Muscle of back (tissue), 11 donors: Measurements from ENCODE around the gene GRIK2. TPM values are rescaled to one million over a fixed set of nuclear protein-coding genes. Genes with fewer than 3 reads are reported as not detected.

ENCODE experiments used
- DNase-seq, 3 donors: peaks; one replicate each; pipeline versions ENCODE4 v3.0.0 to v3.0.0-alpha.2; 2013
- polyA plus RNA-seq, 10 donors: library from polyadenylated mRNA; unstranded; fragments of 120-200 nt; gene quantifications; one replicate each; pipeline ENCODE4 v1.2.1, GENCODE V29; 2013; ENCODE audit not compliant: insufficient read length in 10 of 10

Gene GRIK2
- polyA plus RNA-seq, 10 donors = 1.0 to 3.7 (median 1.6) TPM

- no peak for DNase-seq
Observed at GRCh38 chr6:101400326-101401135, 7.0 kb downstream of the GRIK2 start.

DNA sequence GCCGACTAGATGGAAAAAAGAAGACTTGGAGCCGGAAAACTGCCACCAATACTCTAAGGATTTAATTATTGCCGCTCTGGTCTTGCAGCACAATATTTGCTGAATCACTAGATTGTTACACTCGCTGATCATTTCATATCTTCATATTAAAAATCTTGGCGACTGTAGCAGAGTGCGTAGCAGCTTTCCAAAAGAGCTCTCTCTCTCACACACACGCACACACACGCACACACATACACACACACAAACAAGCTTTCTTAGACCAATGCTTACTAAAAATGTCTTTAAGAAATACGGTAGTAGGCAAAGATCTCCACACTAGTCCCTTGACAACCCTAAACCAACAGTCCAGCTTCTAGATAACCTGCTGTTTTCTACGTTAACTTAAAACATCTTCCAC, 7.7 kb downstream of the GRIK2 start:
- DNase-seq = no peak

GRCh38 chr6:101401792-101402621, 8.5 kb downstream of the GRIK2 start:
- DNase-seq = peak in 1 of 3 donors; percentile 2

DNA sequence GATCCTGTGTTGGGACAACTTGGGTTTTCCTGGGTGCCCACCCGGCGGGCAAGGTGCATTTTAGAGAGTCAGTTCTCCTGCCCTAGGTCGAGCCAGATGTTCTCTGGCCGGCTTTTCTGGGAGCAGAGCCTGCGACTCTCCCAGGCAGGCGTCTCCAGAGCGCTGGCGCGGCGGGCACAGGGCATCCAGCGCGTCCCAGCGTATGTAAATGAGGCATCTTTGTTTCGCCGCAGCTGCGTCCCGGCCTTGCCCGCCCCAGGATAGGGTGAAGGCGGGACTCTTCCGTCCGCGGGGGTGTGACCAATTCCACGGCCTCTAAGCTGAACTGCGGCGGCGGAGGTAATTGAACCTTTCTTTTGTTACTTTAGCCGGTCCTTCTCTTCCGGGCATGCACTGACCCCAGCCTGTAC, 9.1 kb downstream of the GRIK2 start:
- no peak for DNase-seq

DNA sequence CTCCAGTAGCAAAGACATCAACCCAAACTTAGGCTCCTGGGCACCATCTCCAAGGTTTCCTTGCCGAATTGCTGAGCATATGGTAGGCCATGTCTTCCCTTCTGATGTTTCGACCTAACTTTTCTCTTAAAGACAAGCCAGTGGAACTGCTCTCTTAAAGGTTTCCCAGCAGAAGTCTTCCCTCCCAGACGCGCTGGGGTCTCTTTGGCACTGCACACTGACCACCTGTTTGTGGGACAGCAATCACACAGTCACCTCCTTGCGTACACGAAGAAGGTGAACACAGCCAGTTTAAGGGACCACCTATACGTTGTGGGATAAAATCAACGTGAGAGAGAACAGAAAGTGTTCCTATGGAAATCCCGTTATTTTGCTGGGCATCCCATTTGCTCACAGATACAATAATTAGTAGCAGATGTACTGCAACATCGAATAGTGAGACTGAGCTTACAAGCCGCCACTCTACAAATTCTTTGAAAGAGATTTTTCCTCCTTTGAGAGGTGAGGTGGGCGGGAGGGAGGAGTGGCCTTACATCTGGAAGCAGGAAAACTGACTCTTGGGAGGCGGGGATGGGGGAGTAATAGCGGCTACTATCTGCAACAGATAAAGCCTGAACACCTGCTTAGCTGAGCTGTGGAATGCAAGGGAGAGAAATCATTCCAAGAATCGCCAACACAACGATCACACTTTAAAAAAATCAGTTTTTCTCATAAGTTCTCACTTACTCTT, 9.9 kb downstream of the GRIK2 start:
- no peak for DNase-seq

GRCh38 chr6:101404775-101405174, 11.3 kb downstream of the GRIK2 start:
- DNase-seq = no peak

GRCh38 chr6:101413773-101414172, 20.3 kb downstream of the GRIK2 start:
- DNase-seq = no peak

- DNase-seq = no peak
Observed at GRCh38 chr6:101417900-101418299, 24.4 kb downstream of the GRIK2 start.

- peak in 2 of 3 donors; percentile 6 to 25 for DNase-seq
Observed at GRCh38 chr6:101422251-101422650, 28.7 kb downstream of the GRIK2 start.

- no peak for DNase-seq
Observed at GRCh38 chr6:101422811-101423210, 29.3 kb downstream of the GRIK2 start.

DNA sequence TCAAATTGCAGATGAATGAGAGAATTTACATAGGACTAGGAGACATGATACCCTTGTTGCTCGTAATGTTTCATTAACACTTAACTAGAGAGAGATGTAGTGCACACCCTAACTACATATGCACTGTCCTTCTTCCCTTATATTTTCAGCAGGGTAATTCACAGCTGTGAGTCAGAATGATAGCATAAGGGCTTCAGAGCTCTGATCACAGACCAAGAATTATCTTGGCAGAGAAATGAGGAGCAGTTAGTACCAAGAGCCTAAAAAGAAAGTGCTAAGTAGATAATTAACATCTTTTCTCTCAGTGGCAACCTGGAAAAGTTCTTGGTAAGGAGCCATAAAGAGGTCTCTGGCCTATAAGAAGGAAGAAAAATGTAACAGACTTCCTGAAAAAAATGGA, 35.8 kb downstream of the GRIK2 start:
- no peak for DNase-seq

DNA sequence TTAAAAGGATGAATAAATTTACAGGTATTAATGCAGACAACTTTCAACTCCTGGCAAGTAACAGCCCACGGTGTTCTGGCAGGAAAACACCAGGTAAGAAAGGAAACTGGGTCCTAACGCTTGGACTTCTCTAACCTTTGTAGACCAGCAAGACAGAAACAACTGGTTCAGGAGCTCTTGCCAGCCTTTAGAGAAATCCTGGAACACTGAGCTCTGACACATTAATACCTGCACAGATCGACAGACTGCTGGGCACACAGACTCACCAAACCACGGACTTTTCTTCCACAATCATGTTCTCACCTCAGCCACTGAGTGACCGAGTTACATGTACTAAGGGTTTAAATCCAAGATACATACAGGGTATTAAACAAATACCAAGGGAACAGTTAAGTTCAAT, 36.3 kb downstream of the GRIK2 start:
- no peak for DNase-seq

- DNase-seq = no peak
Observed at GRCh38 chr6:101433141-101433540, 39.6 kb downstream of the GRIK2 start.

DNA sequence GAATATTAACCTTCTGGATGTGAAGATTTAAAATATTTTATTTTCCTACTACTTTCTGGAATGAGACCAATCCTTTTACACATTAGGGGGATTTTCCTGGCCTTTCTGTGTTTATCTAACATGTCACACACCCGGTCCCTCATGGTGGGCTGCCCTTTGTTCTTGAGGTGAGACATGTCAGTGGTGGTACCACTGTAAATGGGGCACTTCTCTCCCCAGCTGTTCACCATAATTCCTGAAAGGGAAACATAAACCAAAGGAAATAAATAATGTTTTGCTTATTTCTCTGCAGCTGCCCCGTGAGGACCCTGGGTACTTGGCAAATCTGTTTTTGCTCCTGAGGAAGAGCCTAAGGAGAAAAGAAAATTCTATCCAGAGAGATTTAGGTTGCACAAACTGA, 41.1 kb downstream of the GRIK2 start:
- DNase-seq = no peak

- DNase-seq = no peak
Observed at GRCh38 chr6:101435038-101435437, 41.5 kb downstream of the GRIK2 start.

DNA sequence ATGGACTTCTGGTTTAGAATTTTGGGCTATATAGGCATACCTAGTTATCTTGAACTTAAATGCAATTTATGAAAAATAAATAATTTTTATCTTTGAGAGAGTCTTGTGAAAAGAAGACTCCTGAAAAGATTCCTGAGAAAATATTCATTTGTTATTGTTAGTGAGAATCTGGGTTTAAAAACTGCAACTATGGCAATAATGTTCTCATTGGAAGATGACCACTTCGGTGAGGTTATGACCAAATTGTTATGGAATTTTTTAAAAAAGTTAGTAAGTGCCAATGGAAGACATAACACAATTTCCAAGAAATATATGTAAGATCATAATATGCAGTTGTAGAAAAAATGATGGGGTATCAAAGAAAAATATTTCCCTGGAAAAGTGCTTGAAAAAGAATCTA, 46.3 kb downstream of the GRIK2 start:
- DNase-seq = no peak

- no peak for DNase-seq
Observed at GRCh38 chr6:101443315-101443714, 49.8 kb downstream of the GRIK2 start.

- no peak for DNase-seq
Observed at GRCh38 chr6:101444717-101445116, 51.2 kb downstream of the GRIK2 start.

- DNase-seq = peak in 1 of 3 donors; percentile 19
Observed at GRCh38 chr6:101445527-101445926, 52.0 kb downstream of the GRIK2 start.

- no peak for DNase-seq
Observed at GRCh38 chr6:101450901-101451300, 57.4 kb downstream of the GRIK2 start.

- no peak for DNase-seq
Observed at GRCh38 chr6:101451981-101452380, 58.5 kb downstream of the GRIK2 start.

DNA sequence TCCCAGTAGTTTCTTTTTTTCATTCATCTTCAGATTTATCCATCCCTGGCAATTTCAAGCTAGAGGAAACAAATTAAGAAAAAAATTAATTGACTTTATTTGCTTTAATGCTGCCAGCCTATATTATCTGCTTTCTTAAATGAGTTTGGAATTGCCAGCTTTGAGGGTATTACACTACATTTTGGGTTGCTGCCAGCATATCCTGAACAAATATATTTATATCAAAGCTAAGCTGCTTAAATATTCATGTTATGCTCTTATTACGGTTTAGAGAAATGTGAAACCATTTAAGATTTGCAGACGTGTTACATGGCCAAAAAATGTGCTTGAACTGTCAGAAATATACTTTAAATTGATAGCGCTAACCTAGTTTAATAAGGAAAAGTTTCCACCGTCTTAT, 59.7 kb downstream of the GRIK2 start:
- DNase-seq = no peak
